Retinal pigment epithelial cell (primary cell): ENCODE results near the gene CUX1.
A peak's percentile ranks its signal among the peaks of the same experiment; 100 is the strongest.

Experiments used
- DNase-seq: peaks from one replicate; pipeline ENCODE4 v3.0.0-alpha.2; 2010; ENCODE audit warnings: low read depth
- H3K4me3 ChIP-seq: 2 replicates; pipeline ENCODE4 v1.5.1; 2011; ENCODE audit warnings: mild to moderate bottlenecking, low read length, control low read depth, moderate library complexity
- TF ChIP-seq, protein P1 (sequence below): conservative IDR thresholded peaks from 2 replicates; pipeline ENCODE4 v1.5.1; 2011; ENCODE audit warnings: low read depth, low read length, control low read depth, inconsistent platforms

Gene CUX1

DNA sequence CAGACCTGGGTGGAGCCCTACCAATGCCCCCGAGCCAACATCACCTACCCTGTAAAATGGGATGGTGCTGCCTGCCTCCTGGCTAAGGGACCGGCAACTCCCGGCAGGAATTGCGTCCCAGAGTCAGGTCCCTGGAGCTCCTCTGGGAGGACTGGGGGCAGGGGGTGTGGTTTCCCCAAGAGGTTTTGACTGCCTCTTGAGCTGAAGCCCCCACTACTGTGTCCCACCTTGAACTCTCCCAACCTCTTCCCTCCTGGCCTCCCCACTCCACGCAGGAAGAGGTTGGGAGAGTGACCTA lies 470.5 kb downstream of the CUX1 start:
- DNase-seq = no peak
- TF ChIP-seq, protein P1, sequence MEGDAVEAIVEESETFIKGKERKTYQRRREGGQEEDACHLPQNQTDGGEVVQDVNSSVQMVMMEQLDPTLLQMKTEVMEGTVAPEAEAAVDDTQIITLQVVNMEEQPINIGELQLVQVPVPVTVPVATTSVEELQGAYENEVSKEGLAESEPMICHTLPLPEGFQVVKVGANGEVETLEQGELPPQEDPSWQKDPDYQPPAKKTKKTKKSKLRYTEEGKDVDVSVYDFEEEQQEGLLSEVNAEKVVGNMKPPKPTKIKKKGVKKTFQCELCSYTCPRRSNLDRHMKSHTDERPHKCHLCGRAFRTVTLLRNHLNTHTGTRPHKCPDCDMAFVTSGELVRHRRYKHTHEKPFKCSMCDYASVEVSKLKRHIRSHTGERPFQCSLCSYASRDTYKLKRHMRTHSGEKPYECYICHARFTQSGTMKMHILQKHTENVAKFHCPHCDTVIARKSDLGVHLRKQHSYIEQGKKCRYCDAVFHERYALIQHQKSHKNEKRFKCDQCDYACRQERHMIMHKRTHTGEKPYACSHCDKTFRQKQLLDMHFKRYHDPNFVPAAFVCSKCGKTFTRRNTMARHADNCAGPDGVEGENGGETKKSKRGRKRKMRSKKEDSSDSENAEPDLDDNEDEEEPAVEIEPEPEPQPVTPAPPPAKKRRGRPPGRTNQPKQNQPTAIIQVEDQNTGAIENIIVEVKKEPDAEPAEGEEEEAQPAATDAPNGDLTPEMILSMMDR = no peak
- peak overlapping the region; percentile 58 for H3K4me3 ChIP-seq

DNA sequence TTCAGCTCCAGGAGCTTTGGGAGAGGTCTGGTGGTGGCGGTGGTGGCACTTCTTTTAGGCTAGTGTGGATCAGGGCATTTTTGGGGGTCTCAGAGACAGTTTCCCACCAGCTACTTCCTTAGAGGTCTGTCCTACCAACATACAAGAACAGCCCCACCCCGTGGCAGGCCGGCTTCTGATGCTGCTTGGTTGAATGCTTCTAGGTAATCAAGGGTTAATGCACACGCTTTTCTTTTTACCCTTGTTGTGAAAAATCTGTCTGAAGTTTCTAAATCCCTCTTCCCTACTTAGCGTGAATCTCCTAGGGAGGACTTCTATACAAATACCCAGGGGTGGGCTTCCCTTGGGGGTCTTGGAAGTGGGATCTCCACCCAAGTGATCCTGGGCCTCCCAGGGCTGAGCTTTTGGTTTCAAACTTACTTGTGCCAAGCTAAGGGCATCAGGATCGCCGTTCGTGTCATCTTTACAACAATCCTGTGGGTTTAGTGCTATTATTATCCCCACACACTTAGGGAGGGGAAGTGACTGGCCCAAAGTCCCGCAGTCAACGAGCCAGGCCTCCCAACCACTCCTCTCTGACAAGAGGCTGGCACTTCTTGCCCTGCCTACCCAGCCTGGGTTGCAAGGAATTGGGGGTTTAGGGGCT lies 471.0 kb downstream of the CUX1 start:
- TF ChIP-seq, protein P1 = peak; percentile 28
- H3K4me3 ChIP-seq = no peak overlapping the region
- no peak for DNase-seq

DNA sequence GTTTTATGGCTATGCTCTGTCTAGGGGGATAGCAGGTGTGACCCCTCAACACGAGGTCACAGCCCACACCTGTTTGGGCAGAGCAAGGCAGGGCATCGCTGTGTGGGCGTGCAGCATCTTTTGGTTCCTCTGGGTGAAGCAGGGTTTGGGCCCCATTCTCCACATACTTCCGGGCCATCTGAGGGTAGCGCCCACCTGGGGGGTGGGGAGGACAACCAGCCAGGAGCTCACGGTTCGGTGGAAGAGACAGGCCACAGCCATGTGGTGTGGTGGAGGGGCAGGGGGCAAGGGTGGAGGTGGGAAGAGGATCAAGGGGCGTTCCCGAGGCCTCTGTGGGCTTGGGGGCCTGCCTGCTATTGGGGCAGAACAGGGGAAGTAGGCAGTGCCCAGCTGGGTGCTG lies 471.6 kb downstream of the CUX1 start:
- no peak for DNase-seq
- H3K4me3 ChIP-seq = no peak overlapping the region
- TF ChIP-seq, protein P1 = no peak

DNA sequence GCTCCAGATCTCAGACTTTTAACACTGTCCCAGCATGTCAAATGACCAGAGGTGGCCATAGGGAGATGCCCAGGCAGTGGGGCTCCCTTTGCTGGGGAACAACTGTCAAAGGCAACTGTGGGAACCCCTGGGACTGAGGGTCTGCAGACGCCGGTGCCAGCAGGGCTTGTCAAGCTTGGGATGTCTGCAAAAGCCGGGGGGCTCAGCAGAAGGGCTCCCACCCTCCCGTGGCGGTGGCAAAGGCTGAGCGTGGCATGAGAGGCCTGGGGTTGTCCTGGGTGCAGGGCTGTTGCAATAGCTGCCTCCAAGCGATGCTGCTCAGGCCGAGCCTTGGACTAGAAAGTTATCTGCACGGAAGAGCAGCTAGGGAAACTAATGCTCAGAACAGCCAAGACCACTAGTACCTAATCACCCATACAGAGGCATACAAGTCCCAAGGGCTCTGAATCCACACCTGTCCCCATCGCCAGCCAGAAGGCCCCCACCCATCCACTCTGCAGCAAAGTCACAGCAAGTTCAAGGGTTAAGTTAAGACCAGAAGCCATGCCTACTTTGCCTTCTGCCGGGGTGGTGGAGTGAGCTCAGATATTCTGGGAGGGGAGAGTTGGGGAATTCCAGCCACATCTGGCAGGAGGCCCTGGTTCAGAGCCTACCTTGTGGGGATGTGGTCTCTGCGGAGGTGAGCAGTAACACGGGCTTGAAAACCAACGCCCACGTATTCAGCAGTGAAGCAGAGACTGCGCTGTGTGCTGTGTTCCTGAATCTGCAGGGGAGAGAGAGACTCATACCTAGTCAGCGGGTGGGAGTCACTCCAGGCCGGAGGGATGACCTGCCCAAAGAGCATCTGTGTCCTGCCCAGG lies 473.9 kb downstream of the CUX1 start:
- DNase-seq = no peak
- TF ChIP-seq, protein P1 = no peak
- H3K4me3 ChIP-seq = no peak overlapping the region

DNA sequence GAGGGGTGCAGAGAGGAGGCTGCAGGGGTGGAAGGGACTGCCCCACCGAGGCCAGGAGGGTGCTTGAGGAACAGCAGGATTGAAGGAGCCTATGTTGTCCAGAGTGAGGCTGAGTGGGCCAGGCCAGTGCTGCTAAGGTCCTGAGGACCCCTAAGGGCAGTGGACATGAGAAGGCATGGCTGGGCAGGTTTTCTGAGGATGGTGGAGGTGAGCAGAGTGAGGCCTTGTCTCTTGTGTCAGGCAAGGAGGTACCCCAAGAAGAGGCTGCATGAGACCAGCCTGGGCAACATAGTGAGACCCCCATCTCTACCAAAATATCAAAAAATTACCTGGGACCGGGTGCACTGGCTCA lies 474.5 kb downstream of the CUX1 start:
- H3K4me3 ChIP-seq = no peak overlapping the region
- no peak for DNase-seq
- TF ChIP-seq, protein P1 = no peak

DNA sequence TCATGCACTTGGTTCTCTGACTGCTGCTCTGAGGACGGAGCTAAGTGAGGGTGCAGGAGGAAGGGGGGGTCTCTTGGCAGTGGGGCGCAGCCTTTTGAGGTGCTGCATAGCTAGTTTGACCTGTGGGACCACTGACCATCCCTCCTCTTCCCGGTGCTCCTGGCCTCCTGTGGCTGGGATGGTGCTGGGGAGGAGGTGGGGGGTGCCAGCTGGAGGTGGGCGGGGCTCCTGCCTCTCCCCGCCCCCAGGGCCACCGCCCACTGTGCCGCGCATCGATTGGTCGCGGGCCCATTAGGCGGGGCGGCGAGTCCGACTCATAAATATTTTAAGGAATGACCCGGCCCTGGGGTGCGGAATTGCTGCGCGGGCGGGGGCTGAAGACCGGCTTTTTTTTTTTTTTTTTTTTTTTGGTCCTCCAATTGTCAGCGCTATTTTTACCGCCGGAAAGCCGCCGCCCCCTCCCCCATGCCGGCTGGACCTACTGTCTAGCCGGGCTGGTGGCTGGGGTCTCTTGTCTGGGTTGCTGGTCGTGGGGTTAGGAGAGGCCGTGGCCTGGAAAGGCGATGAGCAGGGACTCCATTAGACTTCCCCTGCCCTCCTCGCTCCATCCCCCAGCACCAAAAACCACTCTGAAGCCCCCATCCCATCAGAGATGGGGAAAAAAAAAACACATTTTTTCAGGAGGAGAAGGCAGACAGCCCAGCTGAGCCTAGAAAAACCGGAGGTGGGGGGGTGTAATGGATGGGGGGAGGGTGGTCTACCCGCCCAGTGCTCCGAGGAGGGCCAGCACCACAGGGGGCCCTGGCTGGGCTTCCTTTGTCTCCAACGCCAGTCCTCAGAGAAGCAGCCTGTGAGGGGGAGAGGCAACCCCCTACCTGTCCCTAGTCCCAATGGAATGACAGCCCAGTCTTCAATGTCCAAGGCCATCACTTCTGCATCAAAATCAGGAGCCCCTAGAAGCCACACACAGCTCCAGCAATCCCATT lies 475.7 kb downstream of the CUX1 start:
- no peak overlapping the region for H3K4me3 ChIP-seq
- TF ChIP-seq, protein P1 = no peak
- DNase-seq = no peak
